ENCODE measurements around the gene MINK1.
A peak's percentile ranks its signal among the peaks of the same experiment; 100 is the strongest.

MINK1 gene

GRCh38 chr17:4938688-4939545 lies 105.8 kb downstream of the MINK1 start:
- DNase-seq: no peak

GRCh38 chr17:4939546-4939795 lies 106.3 kb downstream of the MINK1 start:
- DNase-seq: no peak

- peak; percentile 99 for DNase-seq
These were observed 106.8 kb downstream of the MINK1 start, which contains the start of the genes RNF167 and SLC25A11 for GRCh38 chr17:4939796-4940554. TSS of gene RNF167 (plus strand) at chr17:4940268. CDS start at chr17:4940910, 642 bp downstream. TSS of gene SLC25A11 (minus strand) at chr17:4940046. CDS start at chr17:4939910, 136 bp downstream.

- no peak for DNase-seq
These were observed 107.6 kb downstream of the MINK1 start for GRCh38 chr17:4940555-4941318.

GRCh38 chr17:4941319-4941610 lies 108.1 kb downstream of the MINK1 start:
- no peak for DNase-seq

- DNase-seq: no peak
These were observed 109.8 kb downstream of the MINK1 start for GRCh38 chr17:4942760-4943508.

GRCh38 chr17:4944163-4944553 lies 111.0 kb downstream of the MINK1 start:
- no peak for DNase-seq

- DNase-seq: no peak
These were observed 111.5 kb downstream of the MINK1 start for GRCh38 chr17:4944554-4945175.

GRCh38 chr17:4945176-4945943 lies 112.2 kb downstream of the MINK1 start:
- DNase-seq: no peak

GRCh38 chr17:4945944-4946280 lies 112.8 kb downstream of the MINK1 start:
- no peak for DNase-seq

- DNase-seq: no peak
These were observed 113.3 kb downstream of the MINK1 start for GRCh38 chr17:4946312-4946976.

GRCh38 chr17:4947010-4947410 lies 113.9 kb downstream of the MINK1 start:
- no peak for DNase-seq

Data from midbrain (tissue), 1 donor.